Left renal cortex interstitium (tissue), 4 donors: ENCODE results near the gene MEF2C. TPM values are rescaled to one million over a fixed set of nuclear protein-coding genes. Genes with fewer than 3 reads are reported as not detected.

Experiments
- DNase-seq, 4 donors: peaks; one replicate each; pipeline ENCODE4 v3.0.0-alpha.2; 2013; ENCODE audit warnings: low read depth in 4 of 4, low spot score in 2 of 4, missing footprints in 1 of 4
- polyA plus RNA-seq, 4 donors: library from polyadenylated mRNA; unstranded; fragments of 120-200 nt; gene quantifications; one replicate each; pipeline ENCODE4 v1.2.1, GENCODE V29; 2013; ENCODE audit not compliant: insufficient read length in 4 of 4

The MEF2C gene
- polyA plus RNA-seq, 4 donors = 31.7 to 55.0 (median 40.5) TPM

GRCh38 chr5:88889189-88890069 is 6.4 kb upstream of the MEF2C start:
- DNase-seq = peak in 1 of 4 donors; percentile 48

DNA sequence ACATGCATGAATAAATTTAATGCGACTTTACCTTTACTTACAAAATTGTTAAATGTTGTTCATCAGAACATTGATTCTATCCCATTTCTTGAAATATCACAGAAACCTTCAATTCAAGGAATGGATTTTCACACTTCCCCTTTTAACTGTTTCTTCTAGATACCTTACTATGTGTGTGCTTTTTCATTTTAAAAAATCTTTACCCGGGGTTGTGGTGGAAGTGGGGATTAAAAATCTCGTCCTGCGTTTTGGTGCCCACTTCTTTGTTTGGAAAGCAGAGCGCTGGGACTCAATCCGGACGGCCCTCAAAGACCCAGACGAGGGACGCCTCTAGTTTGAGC is 5.8 kb upstream of the MEF2C start:
- no peak for DNase-seq

GRCh38 chr5:88888291-88888690 is 5.3 kb upstream of the MEF2C start:
- DNase-seq = no peak

GRCh38 chr5:88887342-88887741 is 4.4 kb upstream of the MEF2C start:
- DNase-seq = no peak

DNA sequence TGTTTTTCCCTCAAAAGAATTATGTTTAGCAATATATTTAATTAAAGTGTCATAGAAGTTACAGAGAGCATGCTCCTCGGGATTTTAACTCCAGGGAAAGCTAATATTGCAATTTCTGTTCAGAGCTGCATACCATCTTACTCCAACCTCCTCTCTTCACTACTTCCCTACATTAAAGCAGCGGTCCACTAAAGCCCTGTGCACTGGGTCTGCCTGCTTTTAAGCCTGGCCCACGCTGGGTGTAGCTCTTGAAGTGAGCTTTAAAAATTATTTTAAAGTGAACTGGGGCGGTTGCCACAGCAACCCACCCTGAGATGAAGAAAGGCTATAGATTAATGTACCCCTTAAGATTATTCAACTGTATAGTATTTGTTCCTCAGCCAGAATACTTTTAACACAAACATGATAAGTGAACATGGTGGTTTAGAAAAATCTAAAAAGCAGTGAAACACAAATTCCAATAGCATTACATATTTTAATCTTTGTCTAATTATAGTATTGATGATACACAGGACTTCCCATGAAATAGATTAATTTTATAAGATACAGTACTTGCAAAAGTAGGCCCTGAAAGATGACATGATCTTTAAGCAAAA is 3.9 kb upstream of the MEF2C start:
- DNase-seq = no peak

DNA sequence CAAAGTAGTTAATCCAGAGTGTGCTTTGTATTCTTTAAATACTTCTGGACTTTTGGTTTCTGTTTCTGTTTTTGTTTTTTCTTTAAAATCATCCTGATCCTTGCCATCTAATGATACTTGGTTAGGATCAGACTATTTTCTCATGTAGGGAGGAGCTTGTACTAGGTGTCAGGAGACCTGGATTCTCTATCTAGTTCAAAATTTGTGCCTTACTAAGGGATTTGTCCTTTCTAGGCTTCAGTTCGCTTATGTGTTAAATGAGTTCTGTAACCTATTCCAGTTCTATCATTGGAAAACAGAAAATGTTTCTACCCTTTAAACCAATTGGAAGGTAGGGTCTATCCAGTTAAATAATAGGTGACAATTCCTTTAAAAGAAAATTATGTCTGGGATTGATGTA is 3.3 kb upstream of the MEF2C start:
- no peak for DNase-seq

DNA sequence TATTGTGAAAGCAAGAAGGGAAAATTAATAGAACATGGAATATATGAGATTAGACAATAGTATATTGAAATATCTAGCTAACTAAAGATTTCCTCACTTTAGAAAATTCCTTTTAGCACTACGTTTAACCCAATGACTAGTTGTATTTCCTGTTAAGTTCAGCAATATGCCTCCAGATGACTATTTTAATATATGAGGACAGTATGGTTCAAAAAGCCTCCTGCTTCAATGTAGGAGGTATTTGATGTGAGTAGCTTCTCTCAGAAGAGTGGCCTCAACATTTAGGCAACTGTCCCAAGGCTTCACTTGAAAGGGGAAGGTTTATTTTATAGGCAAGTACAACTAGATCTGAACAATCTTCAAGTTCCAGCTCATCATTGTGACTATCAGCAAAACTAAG is 2.0 kb upstream of the MEF2C start:
- no peak for DNase-seq

DNA sequence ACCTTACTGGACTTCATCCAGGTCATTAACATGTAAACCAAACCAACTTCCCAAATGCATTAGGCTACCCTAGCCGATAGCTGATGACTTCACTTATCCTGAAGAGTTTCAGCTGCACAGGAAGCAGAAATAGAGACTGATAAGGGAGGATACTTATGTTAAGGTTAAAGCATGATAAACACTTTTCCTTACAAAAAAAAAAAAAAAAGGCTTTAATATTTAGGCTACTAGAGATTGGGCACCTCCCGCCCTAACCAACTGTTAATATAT is 1.6 kb upstream of the MEF2C start:
- DNase-seq = no peak

- DNase-seq = peak in 1 of 4 donors; percentile 46
These were observed 1.0 kb upstream of the MEF2C start for GRCh38 chr5:88883836-88884607.

GRCh38 chr5:88882276-88883038 is 527 bp downstream of the MEF2C start:
- no peak for DNase-seq

- DNase-seq = no peak
These were observed 1.4 kb downstream of the MEF2C start for GRCh38 chr5:88881571-88881971.

DNA sequence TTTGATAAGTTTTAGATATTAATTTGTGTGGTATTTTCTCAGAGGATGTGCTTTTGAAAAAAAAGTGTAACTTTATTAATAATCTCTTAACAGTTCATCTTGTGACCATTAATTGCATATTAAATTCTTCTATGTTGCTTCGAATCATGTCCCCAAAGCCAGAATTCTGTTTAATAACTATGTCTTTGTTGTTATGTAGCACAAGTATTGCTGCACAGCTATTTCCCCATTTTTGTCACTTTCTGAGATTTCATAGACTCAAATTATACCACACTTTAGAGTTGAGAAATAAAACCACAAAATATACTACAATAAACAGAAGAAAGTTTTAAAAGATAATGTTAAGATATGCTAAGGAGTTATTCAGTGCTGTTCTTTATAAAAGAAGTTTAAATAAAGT is 2.8 kb downstream of the MEF2C start:
- no peak for DNase-seq

DNA sequence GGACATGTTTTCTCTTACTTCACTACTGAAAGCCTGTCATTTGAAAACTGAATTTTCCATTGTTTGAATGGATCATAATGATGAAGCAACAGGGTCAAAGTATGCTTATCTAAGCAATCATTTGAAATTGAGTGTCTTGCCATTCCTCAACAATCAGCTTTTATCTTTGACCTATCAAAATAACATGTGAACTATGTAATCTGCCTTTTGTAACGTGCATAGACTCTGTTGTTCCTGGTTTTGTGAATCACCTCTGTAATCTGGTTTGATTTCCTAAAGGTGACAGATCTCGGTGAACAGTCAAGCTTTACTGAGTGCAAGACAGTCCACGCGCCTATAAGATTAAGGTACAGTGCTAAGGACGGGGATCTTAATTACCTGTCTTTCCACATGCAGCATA is 3.3 kb downstream of the MEF2C start:
- no peak for DNase-seq

DNA sequence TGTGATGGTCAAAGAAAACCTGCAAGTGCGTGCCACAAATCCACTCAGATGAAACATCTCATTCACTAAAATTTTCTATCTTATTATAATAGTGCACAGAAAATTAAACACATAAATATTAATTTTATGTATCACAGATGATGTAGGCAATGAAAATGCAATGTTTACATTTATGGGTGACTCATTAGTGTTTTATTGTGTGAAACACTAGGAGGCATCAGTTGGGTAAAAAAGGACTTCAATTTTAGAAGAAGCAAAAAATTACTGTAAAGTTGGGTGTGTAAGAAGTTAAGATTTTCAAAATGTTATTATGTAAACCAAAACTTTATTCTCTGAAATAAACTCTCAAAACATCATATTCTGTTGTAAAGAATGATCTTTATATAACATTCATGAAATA is 4.0 kb downstream of the MEF2C start:
- no peak for DNase-seq

DNA sequence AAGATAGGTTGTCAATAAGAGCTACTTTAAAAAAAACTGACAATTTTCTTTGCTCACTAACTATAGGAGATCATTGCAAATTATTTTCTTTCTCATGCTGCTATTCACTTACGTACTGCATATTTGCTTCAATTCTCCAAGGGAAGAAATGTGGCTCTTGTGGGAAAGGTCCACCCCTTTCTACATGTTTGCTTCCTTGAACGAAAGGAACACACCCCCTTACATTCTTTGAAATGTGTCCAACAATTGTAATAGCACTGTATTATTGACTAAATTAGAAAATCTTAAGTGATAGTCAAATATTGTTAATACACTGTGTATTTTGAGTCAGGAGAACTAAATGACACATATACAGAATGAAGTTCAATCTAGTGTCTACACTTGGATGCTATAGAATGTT is 5.2 kb downstream of the MEF2C start:
- no peak for DNase-seq

DNA sequence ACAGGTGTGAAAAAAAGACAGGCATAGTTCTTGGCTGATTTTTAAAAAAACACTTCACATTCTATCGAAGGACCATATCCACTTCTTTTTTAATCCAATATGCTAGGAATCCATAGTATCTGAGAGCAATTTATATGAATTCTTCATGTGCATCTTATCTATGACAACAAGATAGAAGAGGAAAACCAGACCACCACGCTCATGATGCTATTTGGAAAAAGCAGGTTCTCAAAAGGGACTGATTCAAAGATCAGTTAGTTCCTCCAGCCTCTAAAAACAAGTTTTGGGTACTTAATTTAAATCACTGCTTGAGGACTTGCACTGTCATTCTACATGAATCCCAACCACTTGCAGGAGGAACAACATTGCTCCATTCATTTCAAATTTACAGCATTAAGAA is 6.3 kb downstream of the MEF2C start:
- DNase-seq = no peak

DNA sequence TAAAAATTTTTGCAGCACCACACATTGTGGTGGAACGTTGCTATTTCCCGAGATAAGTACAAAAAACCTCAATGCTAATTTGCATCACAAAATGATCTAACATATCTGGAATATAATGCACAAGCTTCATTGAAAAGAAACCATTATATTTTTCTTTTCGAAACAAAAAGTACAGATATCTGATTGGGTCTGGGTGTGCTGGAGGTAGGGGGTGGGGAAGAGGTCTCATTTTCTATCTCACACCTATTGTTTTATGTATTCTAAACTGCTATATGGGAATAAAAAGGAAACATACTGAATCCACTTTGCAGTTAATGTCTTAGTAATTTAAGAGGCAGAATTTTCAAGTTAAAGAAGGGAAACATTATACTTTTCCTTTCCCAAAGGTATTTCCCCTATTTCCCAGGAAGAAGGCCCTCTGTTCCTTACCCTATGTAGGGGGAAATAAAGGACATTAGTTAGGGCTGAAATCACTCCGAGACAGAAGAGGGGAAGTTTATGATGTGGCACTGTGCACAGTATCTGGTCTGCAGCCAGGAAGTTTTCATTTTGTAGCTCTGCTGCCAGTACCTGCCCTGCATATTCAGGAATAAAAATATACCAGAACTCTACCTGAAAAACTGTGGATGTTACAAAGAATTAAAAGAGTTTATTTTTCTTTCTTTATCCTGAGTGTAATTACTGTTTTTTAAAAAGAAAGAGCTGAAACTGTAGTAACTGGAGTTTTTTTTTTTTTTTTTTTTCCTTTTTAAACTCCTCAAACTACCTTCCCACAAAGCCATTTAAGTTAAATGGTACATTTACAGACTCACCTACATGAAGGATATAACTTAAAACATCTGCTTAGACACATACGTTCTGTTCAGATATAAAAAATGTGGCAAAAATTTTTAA is 7.4 kb downstream of the MEF2C start:
- no peak for DNase-seq

- DNase-seq = no peak
These were observed 9.5 kb downstream of the MEF2C start for GRCh38 chr5:88873447-88873846.

GRCh38 chr5:88872971-88873370 is 10.0 kb downstream of the MEF2C start:
- DNase-seq = no peak

DNA sequence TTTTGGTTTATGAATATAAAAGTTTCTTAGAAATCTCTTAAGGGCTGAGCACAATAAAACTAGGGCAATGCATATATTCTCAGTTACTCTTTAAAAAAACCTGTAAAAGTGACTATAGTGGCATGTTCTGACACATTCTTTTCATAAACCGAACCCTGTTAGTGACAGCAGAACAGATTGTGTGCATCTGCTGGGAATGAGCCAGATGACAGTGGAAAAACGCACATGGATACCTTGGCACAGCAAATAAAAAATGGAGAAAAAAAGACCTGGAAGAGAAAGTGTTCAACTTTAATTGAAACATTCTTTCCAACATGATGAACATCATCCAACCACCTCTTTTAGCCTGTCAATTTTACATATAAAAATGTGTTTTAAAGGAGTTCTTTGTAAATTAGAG is 12.7 kb downstream of the MEF2C start:
- DNase-seq = no peak
